ENCODE data around the gene SLC38A2. TPM values are rescaled to one million over a fixed set of nuclear protein-coding genes. Genes with fewer than 3 reads are reported as not detected.

SLC38A2 gene
- total and polyA plus RNA-seq, 2 of the 4 experiments (the other 2 are of a cell fraction) = 313 to 881 TPM

DNA sequence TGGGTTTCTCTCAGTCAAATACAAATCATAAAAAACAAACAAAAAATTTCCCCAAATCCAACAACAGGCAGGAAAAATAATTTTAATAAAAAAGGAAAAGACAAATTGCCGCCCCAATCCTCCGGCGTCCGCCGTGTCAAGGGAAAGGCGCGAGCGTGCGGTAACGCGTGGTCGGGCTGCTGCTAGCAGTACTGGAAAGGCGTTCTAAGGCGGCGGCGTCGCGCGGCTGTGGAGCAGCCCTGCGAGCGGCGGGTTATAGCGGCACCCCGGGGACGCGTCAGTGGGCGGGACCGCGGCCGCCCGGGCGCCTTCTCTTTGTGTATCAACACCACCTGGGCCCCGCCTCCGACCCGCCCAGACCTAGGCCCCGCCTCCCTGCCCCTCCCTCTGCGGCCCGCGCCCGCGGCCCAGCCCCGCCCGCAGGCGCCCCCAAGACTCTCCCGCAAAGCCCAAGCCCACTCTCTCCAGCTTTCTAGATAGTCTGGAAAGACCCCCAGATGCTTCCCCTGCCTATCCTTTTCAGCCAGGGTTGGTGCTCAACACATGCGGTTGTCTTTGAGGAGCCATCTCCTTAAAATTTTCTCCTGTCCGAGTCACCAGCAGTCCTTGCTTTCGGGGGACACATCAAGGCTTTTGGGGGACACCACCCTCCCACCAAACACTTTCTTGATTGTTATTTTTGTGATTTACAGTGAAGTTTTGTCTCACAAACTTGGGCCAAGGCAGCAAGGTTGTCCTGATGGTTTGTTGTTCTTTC lies at the start of gene SLC38A2 (continued):
- TF ChIP-seq RFX5 (IDR thresholded peaks at IDR 0.05; ENCODE audit: low read depth, low read length) = no peak
- no peak; the same call in 1 of the 2 replicates for TF ChIP-seq USF2 (IDR thresholded peaks at IDR 0.05; ENCODE audit: low read depth, low read length)
- TF ChIP-seq BHLHE40 (IDR thresholded peaks at IDR 0.05; ENCODE audit: low read depth, low read length) = peak; percentile 66

DNA sequence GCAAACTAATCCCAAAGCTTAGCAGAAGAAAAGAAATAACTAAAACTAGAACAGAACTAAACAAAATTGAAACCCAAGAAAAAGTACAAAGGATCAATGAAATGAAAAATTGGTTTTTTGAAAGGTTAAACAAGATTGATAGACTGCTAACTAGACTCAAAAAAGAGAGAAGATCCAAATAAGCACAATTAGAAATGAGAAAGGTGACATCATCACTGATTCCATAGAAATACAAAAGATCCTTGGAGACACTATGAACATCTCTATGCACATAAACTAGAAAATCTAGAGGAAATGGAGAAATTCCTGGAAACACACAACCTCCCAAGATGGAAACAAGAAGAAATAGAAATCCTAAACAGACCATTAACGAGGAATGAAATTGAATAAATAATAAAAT lies 47.1 kb upstream of the SLC38A2 start:
- no peak overlapping the region for H3K4me2 ChIP-seq (ENCODE audit: low read depth, low read length)
- intact Hi-C loops (cut with micrococcal nuclease) (no loop called here), in situ Hi-C loops (cut with MboI; ENCODE audit: low sequenced_read_pairs) (no loop called here), dilution Hi-C loops (cut with HindIII; ENCODE audit: low sequenced_read_pairs, unreplicated experiment) (no loop called here)
- H3K9ac ChIP-seq (ENCODE audit: low read depth, low read length) = no peak overlapping the region
- H3K27me3 ChIP-seq (ENCODE audit: control insufficient read depth, insufficient read depth, low read length) = no peaks in the 10 kb centered on the region
- H2BK5ac ChIP-seq (ENCODE audit: low read depth, low read length, poor library complexity, severe bottlenecking) = no peak overlapping the region
- POLR2A ChIA-PET (ENCODE audit: unreplicated experiment) = no interaction called here
- DNase-seq (no peak), ATAC-seq (ENCODE audit: low read depth) (no peak)
- no peak overlapping the region for H4K8ac ChIP-seq (ENCODE audit: low read depth in 2 of 2, low read length in 2 of 2)
- H3K56ac ChIP-seq (ENCODE audit: extremely low read depth, insufficient read depth, low read length) = no peak overlapping the region
- no peaks in the 10 kb centered on the region for H4K20me1 ChIP-seq (ENCODE audit: insufficient read depth, low read length)
- no peak overlapping the region for H2BK20ac ChIP-seq (ENCODE audit: low read depth, low read length)
- no peak overlapping the region for H3K14ac ChIP-seq (replicated peaks; ENCODE audit: low read depth, low read length)
- H3K4me3 ChIP-seq (ENCODE audit: insufficient read depth, low read depth, low read length) = no peak overlapping the region
- no CpG with 5 or more reads among the region's 1 CpG for WGBS, 2 experiments (ENCODE audit: extremely low coverage in 2 of 2, insufficient read length in 1 of 2)
- BruUV-seq (replicated peaks) = no TSS peak
- H3K79me1 ChIP-seq (ENCODE audit: low read depth in 1 of 2, low read length in 2 of 2) = no peaks in the 10 kb centered on the region
- H3K9me3 ChIP-seq (ENCODE audit: control insufficient read depth, insufficient read depth, low read length) = no peaks in the 10 kb centered on the region
- TF ChIP-seq POLR2A (IDR thresholded peaks at IDR 0.05; ENCODE audit: low read depth, low read length) = no peak
- TF ChIP-seq FOS (IDR thresholded peaks at IDR 0.05; ENCODE audit: low read depth, low read length) = no peak
- TF ChIP-seq MXI1 (IDR thresholded peaks at IDR 0.05; ENCODE audit: borderline replicate concordance, low read depth, low read length) = no peak
- H2AFZ ChIP-seq (replicated peaks; ENCODE audit: low read length, poor library complexity) = no peak overlapping the region
- no peaks in the 10 kb centered on the region for H3K9me1 ChIP-seq (ENCODE audit: insufficient read depth, low read length)
- no peak overlapping the region for H4K91ac ChIP-seq (ENCODE audit: insufficient read depth, low read depth, low read length)
- no peak overlapping the region for H4K5ac ChIP-seq (ENCODE audit: low read depth, low read length)
- no peaks in the 10 kb centered on the region for H3K4me1 ChIP-seq (ENCODE audit: control insufficient read depth, insufficient read depth, low read length)
- H2AK5ac ChIP-seq (ENCODE audit: low read depth, low read length) = no peak overlapping the region
- no peak overlapping the region for H2AK9ac ChIP-seq (replicated peaks; ENCODE audit: low read depth, low read length, poor library complexity)
- H3K23ac ChIP-seq (ENCODE audit: low read depth, low read length) = no peak overlapping the region
- no peak overlapping the region for H3K4ac ChIP-seq (ENCODE audit: low read depth, low read length)
- H2BK15ac ChIP-seq (ENCODE audit: low read depth, low read length) = no peak overlapping the region
- H2BK120ac ChIP-seq (ENCODE audit: low read depth, low read length) = no peak overlapping the region
- CTCF ChIA-PET = no interaction called here
- H3K27ac ChIP-seq (ENCODE audit: insufficient read depth, low read length) = no peak overlapping the region
- H3K36me3 ChIP-seq (ENCODE audit: control insufficient read depth, insufficient read depth, low read length) = no peaks in the 10 kb centered on the region
- no peak overlapping the region for H3K18ac ChIP-seq (ENCODE audit: low read depth, low read length)

Measured in IMR-90 (cell line).